CD4-positive, alpha-beta memory T cell (primary cell): Measurements from ENCODE around the gene KLHL33. TPM values are rescaled to one million over a fixed set of nuclear protein-coding genes. Genes with fewer than 3 reads are reported as not detected.

Source experiments
- CTCF ChIA-PET: fragments of 350-600 bp; sonication (Branson Sonifier 250); formaldehyde crosslinking; loops from one replicate; lab custom pipeline; 2021; ENCODE audit warnings: inconsistent platforms; ENCODE audit not compliant: partially characterized antibody; lab: Charles Lee
- POLR2A ChIA-PET: fragments of 350-600 bp; sonication (Branson Sonifier 250); formaldehyde crosslinking; loops from one replicate; lab custom pipeline; 2021; ENCODE audit not compliant: partially characterized antibody; lab: Charles Lee
- DNase-seq, 5 donors: peaks; one replicate each; pipeline versions ENCODE4 v3.0.0 to v3.0.0-alpha.2; 2020 to 2022; ENCODE audit warnings: mixed read lengths in 1 of 5
- H3K27ac ChIP-seq: one replicate; pipeline ENCODE4 v1.7.0; 2013; ENCODE audit warnings: low read depth, low read length
- H3K27me3 ChIP-seq: 2 replicates; pipeline ENCODE4 v1.7.0; 2013; ENCODE audit warnings: mild to moderate bottlenecking, low read length, moderate library complexity; ENCODE audit not compliant: insufficient read depth
- H3K36me3 ChIP-seq: 2 replicates; pipeline ENCODE4 v1.7.0; 2013; ENCODE audit warnings: mild to moderate bottlenecking, low read length, moderate library complexity; ENCODE audit not compliant: insufficient read depth
- H3K4me1 ChIP-seq: 2 replicates; pipeline ENCODE4 v1.7.0; 2013; ENCODE audit warnings: mild to moderate bottlenecking, low read length, moderate library complexity; ENCODE audit not compliant: insufficient read depth
- H3K4me3 ChIP-seq, 2 donors: one replicate each; pipeline ENCODE4 v1.7.0; 2013; ENCODE audit warnings: low read length in 2 of 2, mild to moderate bottlenecking in 1 of 2
- H3K9me3 ChIP-seq, 2 donors: one replicate each; pipeline ENCODE4 v1.7.0; 2013; ENCODE audit warnings: low read length in 2 of 2, control low read depth in 1 of 2; ENCODE audit not compliant: control insufficient read depth in 1 of 2
- H3K27ac Mint-ChIP-seq, 7 donors: one replicate each; pipeline ENCODE4 v1.8.0; 2020 to 2021; ENCODE audit warnings: mixed read lengths in 7 of 7, mild to moderate bottlenecking in 6 of 7, inconsistent platforms in 3 of 7, moderate library complexity in 3 of 7
- H3K27me3 Mint-ChIP-seq, 2 donors: one replicate each; pipeline ENCODE4 v1.8.0; 2020 to 2021; ENCODE audit warnings: mixed read lengths in 2 of 2
- H3K36me3 Mint-ChIP-seq, 2 donors: one replicate each; pipeline ENCODE4 v1.8.0; 2020 to 2021; ENCODE audit warnings: mixed read lengths in 2 of 2, inconsistent platforms in 1 of 2, mild to moderate bottlenecking in 1 of 2
- H3K4me1 Mint-ChIP-seq, 4 donors: one replicate each; pipeline ENCODE4 v1.8.0; 2020 to 2021; ENCODE audit warnings: mixed read lengths in 4 of 4, mild to moderate bottlenecking in 1 of 4
- H3K4me3 Mint-ChIP-seq, 8 donors: one replicate each; pipeline ENCODE4 v1.8.0; 2020 to 2021; ENCODE audit warnings: mixed read lengths in 8 of 8, mild to moderate bottlenecking in 7 of 8, moderate library complexity in 6 of 8, inconsistent platforms in 3 of 8
- H3K9me3 Mint-ChIP-seq, 8 donors: one replicate each; pipeline ENCODE4 v1.8.0; 2020 to 2021; ENCODE audit warnings: mixed read lengths in 8 of 8, mild to moderate bottlenecking in 5 of 8, inconsistent platforms in 3 of 8, moderate library complexity in 1 of 8
- intact Hi-C: fragments of 100-400 bp; cut with micrococcal nuclease; formaldehyde crosslinking; loops from one replicate; pipeline ENCODE4 v1.15.1; 2023
- polyA plus RNA-seq, 2 donors: library from polyadenylated mRNA; unstranded; fragments of 300-500 nt; fragmentation: Illumina TruSeq; gene quantifications; one replicate each; pipeline ENCODE4 v1.2.3, GENCODE V29; 2021
- total RNA-seq, 2 experiments: library from RNA; stranded (reverse); gene quantifications; one replicate each; pipeline ENCODE4 v1.2.3, GENCODE V29; 2021

Gene KLHL33
- total and polyA plus RNA-seq, 4 experiments from 2014 or later = 0.14 to 0.15 TPM; not detected in 2

DNA sequence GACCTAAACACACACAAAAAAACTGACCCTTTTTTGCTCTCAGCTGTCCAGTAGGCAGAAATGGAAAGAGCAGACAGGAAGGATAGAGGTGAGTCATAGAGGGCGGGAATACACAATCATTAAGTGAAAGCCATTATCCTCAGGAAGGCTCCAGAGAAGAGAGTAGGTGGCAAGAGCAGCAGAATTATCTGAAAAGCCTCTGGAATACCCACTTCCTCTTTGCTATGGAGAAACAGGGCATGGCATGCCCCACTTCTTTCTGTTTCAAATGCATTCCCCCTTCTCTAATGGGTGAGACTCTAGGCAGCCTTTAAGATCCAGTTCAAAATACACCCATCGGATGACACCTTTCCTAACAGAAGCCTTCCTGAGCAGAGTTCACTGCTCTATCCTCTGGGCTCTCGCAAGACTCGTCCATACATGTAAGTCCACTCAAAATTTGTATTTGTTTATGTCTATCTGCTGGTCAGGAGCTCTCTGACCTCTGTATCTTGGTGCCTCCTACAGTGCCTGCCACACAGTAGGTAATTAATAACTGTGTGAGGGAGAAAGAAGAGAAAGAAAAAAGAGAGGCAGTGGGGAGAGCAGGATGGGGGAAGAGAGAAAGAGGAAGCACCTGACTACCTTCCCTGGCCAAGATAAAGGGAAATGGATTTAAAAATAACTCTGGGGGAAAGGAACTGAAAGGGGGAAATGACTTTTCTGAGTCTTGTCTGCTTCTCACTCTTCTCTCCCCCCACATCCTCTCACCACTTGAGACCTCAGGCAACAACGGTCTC is 8.5 kb downstream of the KLHL33 start:
- Mint-ChIP-seq H3K4me3 (peak overlapping the region in 1 of 8 donors; percentile 6), H3K9me3 (no peaks in the 10 kb centered on the region), H3K27ac (peak overlapping the region in 5 of 7 donors; percentile 13 to 92 (median 55)), H3K36me3 (no peaks in the 10 kb centered on the region), H3K27me3 (peaks cover 1 to 2% of the 10 kb centered on the region in 2 donors), H3K4me1 (peaks cover 10 to 16% (median 13%) of the 10 kb centered on the region in 4 donors)
- H3K9me3 ChIP-seq = no peaks in the 10 kb centered on the region
- no peaks in the 10 kb centered on the region for H3K36me3 ChIP-seq
- no peaks in the 10 kb centered on the region for H3K27me3 ChIP-seq
- CTCF ChIA-PET = interaction anchor here (1.8 kb wide), 1 partner anchor 12 kb away, joined by 5 read pairs; no protein-coding TSS in a partner anchor
- no peak overlapping the region for H3K27ac ChIP-seq
- DNase-seq = no peak
- intact Hi-C loops = no loop called here
- no peak overlapping the region for H3K4me3 ChIP-seq
- H3K4me1 ChIP-seq = peaks cover 5% of the 10 kb centered on the region
- POLR2A ChIA-PET = no interaction called here

GRCh38 chr14:20424851-20425250 is 11.1 kb downstream of the KLHL33 start:
- Mint-ChIP-seq H3K27ac (no peak overlapping the region), H3K4me1 (peaks cover 10 to 16% (median 13%) of the 10 kb centered on the region in 4 donors), H3K9me3 (no peaks in the 10 kb centered on the region), H3K27me3 (peaks cover 1 to 2% of the 10 kb centered on the region in 2 donors), H3K36me3 (no peaks in the 10 kb centered on the region), H3K4me3 (no peak overlapping the region)
- Histone ChIP-seq H3K27me3 (no peaks in the 10 kb centered on the region), H3K9me3 (no peaks in the 10 kb centered on the region), H3K4me1 (peaks cover 5% of the 10 kb centered on the region), H3K36me3 (no peaks in the 10 kb centered on the region), H3K27ac (no peak overlapping the region), H3K4me3 (no peak overlapping the region)
- DNase-seq = no peak
- CTCF ChIA-PET = interaction anchor here (1.5 to 3.8 kb wide), 2 partner anchors 10 to 184 kb away, joined by 5 to 34 read pairs; partner anchors contain the start of gene TEP1
- intact Hi-C loops = no loop called here
- POLR2A ChIA-PET = no interaction called here

DNA sequence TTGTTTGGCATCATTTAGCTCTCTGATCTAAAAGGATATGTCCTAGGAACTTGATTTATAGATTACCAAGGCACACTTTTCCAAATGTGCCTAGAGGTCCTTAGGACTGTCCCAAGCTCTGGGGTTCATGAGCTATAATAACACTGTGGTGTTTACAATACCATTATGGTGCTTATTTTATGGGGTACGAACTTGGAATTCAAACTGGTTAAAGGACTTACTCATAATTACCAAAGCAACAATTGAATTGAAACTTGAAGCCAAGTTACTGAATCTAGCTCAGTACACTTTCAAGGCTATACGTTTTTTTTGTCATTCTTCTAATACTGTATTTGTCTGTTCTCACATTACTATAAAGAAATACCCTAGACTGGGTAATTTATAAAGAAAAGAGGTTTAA is 13.1 kb downstream of the KLHL33 start:
- peaks cover 1 to 2% of the 10 kb centered on the region in 2 donors for H3K27me3 Mint-ChIP-seq
- H3K36me3 ChIP-seq = no peaks in the 10 kb centered on the region
- intact Hi-C loops = no loop called here
- no peak for DNase-seq
- H3K4me3 ChIP-seq = no peak overlapping the region
- H3K9me3 Mint-ChIP-seq = no peaks in the 10 kb centered on the region
- H3K27ac Mint-ChIP-seq = peak overlapping the region in 1 of 7 donors; percentile 51
- POLR2A ChIA-PET = interaction anchor here (0.6 kb wide), 1 partner anchor 47 kb away, joined by 3 read pairs; the partner anchor contains the start of gene PNP
- CTCF ChIA-PET = interaction anchor here (1.3 to 3.8 kb wide), 5 partner anchors 8 to 187 kb away, joined by 3 to 34 read pairs (median 5); partner anchors contain the start of gene TEP1
- no peak overlapping the region for H3K27ac ChIP-seq
- H3K4me1 ChIP-seq = peaks cover 5% of the 10 kb centered on the region
- H3K4me1 Mint-ChIP-seq = peaks cover 5 to 8% (median 7%) of the 10 kb centered on the region in 4 donors
- H3K36me3 Mint-ChIP-seq = no peaks in the 10 kb centered on the region
- H3K27me3 ChIP-seq = no peaks in the 10 kb centered on the region
- no peak overlapping the region for H3K4me3 Mint-ChIP-seq
- H3K9me3 ChIP-seq = no peaks in the 10 kb centered on the region

- Histone ChIP-seq H3K4me1 (peaks cover under 1% of the 10 kb centered on the region), H3K27me3 (no peaks in the 10 kb centered on the region), H3K27ac (no peak overlapping the region), H3K9me3 (no peaks in the 10 kb centered on the region), H3K4me3 (no peak overlapping the region), H3K36me3 (no peaks in the 10 kb centered on the region)
- DNase-seq = no peak
- intact Hi-C loops = no loop called here
- Mint-ChIP-seq H3K27ac (no peak overlapping the region), H3K36me3 (no peaks in the 10 kb centered on the region), H3K4me1 (peaks cover 0 to 1% (median 0%) of the 10 kb centered on the region in 4 donors), H3K9me3 (no peaks in the 10 kb centered on the region), H3K4me3 (no peak overlapping the region), H3K27me3 (peaks cover 1 to 2% of the 10 kb centered on the region in 2 donors)
- ChIA-PET CTCF (interaction anchor here (1.3 to 2.1 kb wide), 3 partner anchors 93 to 159 kb away, joined by 3 to 6 read pairs (median 5); no protein-coding TSS in a partner anchor), POLR2A (interaction anchor here (1.1 kb wide), 1 partner anchor 34 kb away, joined by 3 read pairs; the partner anchor contains the start of genes APEX1 and OSGEP)
These were observed 14.7 kb downstream of the KLHL33 start for GRCh38 chr14:20421267-20421666.

DNA sequence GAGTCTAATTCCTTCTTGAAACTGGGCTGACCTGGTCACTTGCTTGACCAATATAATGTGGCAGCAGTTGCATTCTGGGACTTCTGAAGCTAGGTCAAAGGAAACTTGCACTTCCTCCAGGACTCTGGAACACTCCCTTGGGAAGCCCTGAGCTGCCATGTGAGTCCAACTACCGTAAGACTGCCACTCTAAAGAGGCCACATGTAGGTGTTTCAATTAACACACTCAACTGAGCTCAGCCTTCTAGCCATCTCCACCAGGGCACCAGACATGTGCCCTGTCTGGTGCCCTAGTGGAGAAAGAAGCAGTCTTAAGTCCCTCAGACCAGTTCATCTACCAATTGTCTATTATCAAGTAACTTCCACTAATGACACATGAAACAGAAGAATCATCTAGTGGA is 16.5 kb downstream of the KLHL33 start:
- peaks cover 3 to 14% (median 6%) of the 10 kb centered on the region in 4 donors for H3K4me1 Mint-ChIP-seq
- no peak overlapping the region for H3K27ac Mint-ChIP-seq
- H3K9me3 ChIP-seq = no peaks in the 10 kb centered on the region
- ChIA-PET CTCF (no interaction called here), POLR2A (no interaction called here)
- no peak overlapping the region for H3K27ac ChIP-seq
- H3K9me3 Mint-ChIP-seq = no peaks in the 10 kb centered on the region
- no peak overlapping the region for H3K4me3 Mint-ChIP-seq
- no peak for DNase-seq
- H3K36me3 Mint-ChIP-seq = no peaks in the 10 kb centered on the region
- H3K27me3 Mint-ChIP-seq = peaks cover 0 to 1% of the 10 kb centered on the region in 2 donors
- H3K27me3 ChIP-seq = no peaks in the 10 kb centered on the region
- peaks cover 10% of the 10 kb centered on the region for H3K4me1 ChIP-seq
- H3K4me3 ChIP-seq = no peak overlapping the region
- no peaks in the 10 kb centered on the region for H3K36me3 ChIP-seq
- intact Hi-C loops = no loop called here

GRCh38 chr14:20418501-20418909 is 17.5 kb downstream of the KLHL33 start:
- no peaks in the 10 kb centered on the region for H3K36me3 ChIP-seq
- no peaks in the 10 kb centered on the region for H3K27me3 ChIP-seq
- no peaks in the 10 kb centered on the region for H3K9me3 ChIP-seq
- POLR2A ChIA-PET = no interaction called here
- H3K27ac Mint-ChIP-seq = no peak overlapping the region
- DNase-seq = no peak
- H3K4me1 ChIP-seq = peaks cover 19% of the 10 kb centered on the region
- peaks cover 9 to 21% (median 13%) of the 10 kb centered on the region in 4 donors for H3K4me1 Mint-ChIP-seq
- peaks cover 0 to 3% of the 10 kb centered on the region in 2 donors for H3K36me3 Mint-ChIP-seq
- H3K27me3 Mint-ChIP-seq = peaks cover 0 to 1% of the 10 kb centered on the region in 2 donors
- H3K4me3 ChIP-seq = no peak overlapping the region
- CTCF ChIA-PET = interaction anchor here (1.4 to 2.5 kb wide), 2 partner anchors 72 to 91 kb away, joined by 3 to 10 read pairs; no protein-coding TSS in a partner anchor
- H3K27ac ChIP-seq = no peak overlapping the region
- intact Hi-C loops = no loop called here
- no peaks in the 10 kb centered on the region for H3K9me3 Mint-ChIP-seq
- peak overlapping the region in 1 of 8 donors; percentile 12 for H3K4me3 Mint-ChIP-seq
